HG03139 (cell line): ENCODE results near the gene RAMP3.
"Not testable (repeated sequence)": the region's sequence is repeated elsewhere in the genome, so short reads cannot be mapped to it uniquely, and the experiment has no call there.

Source experiments
- ATAC-seq: cut with Tn5 transposase; IDR thresholded peaks from one replicate; pipeline ENCODE4 v1.9.1; 2021; ENCODE audit not compliant: unreplicated experiment

The RAMP3 gene

DNA sequence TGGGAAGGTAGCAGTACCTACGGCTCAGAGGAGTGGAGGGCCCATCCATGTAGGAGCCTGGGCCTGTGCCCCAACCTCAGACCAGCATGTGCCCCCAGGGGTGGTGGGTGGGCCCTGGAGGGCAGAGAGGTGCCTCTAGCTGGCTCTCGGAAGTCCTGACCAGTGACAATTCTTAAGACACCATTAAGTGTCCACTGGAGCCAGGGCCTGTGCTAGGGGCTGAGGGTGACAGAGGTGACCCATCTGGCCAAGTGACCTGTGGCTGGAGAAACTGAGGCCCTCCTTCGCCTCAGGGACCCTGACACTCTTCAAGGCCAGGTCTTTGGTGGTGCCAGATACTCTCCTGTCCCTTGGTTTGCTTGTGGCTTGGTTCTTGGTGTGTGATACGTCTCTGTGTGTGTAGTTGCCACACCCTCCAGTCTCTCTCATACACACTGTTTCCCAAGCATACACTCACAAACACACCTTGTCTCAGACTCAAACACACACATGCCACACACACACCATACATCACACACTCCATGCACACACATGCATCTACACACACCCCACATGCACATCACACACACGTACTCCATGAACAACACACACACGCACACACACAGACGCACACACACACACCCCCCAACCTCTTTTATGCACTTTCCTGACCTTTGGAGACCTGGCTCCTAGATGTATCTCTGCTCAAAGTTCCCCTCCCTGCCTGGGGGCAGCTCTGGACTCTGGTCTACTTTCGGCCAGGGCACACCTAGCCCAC, 897 bp upstream of the RAMP3 start:
- ATAC-seq: no peak

GRCh38 chr7:45157286-45157652, 322 bp upstream of the RAMP3 start:
- no peak for ATAC-seq

GRCh38 chr7:45158471-45158870, 880 bp downstream of the RAMP3 start:
- no peak for ATAC-seq

DNA sequence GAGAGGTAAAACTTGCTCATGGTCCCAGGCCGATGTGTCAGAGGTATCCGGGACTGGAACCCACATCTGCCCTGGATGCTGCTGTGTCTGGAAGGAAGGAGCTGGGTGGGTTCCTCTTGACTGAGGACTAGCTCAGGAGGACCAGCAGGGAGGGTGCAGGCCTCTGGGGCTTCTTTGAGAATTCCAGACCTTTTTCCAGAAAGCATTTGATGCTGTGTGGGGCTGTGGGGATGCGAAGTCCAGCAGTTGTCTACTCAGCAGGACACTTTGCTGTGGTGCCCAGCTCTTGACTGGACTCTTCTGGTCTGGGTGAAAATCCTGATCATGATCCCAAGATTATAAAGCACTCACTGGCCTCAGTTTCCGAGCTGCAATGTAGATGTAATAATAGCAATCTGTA, 1.7 kb downstream of the RAMP3 start:
- no peak for ATAC-seq

DNA sequence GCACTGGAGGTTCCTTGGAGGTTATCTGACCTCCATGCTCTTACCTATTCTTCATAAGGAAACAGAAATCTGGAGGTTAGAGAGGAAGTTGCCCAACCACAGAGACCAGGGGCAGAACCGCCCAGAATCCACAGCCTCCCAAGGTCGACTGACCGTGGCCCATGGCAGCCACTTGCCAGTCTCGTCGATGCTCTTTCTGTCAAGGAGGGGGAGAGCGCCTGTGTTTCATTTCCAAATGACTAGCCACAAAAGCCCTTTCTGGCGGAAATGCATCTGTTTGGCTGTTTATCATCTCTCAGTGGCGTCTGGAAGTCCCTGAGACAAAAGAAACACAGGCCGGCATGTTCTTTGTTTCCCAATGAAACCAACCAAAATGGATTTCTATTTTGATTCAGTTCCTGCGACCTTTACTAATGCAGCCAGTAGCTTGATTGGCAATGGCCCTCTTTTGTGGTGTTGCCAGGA, 2.9 kb downstream of the RAMP3 start:
- ATAC-seq: peak; percentile 43

DNA sequence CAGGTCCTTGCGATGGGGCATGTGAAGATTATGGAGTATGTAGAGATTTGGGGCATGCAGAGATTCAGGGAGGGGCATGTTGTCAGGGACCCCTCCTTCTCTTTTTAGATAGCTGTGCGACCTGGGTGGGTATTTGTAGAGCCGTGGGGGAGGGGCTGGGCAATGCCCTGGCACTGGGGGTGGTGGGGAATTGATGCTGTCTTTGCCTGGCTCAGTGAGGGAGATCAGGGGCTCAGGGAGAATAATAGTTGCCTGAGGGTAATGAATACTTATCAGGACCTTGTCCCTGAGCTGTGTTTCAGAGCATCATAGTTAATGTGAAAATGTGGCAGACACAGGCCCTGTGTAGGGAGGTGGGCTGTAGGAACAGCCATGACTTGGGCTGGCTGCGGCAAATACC, 3.5 kb downstream of the RAMP3 start:
- ATAC-seq: no peak

DNA sequence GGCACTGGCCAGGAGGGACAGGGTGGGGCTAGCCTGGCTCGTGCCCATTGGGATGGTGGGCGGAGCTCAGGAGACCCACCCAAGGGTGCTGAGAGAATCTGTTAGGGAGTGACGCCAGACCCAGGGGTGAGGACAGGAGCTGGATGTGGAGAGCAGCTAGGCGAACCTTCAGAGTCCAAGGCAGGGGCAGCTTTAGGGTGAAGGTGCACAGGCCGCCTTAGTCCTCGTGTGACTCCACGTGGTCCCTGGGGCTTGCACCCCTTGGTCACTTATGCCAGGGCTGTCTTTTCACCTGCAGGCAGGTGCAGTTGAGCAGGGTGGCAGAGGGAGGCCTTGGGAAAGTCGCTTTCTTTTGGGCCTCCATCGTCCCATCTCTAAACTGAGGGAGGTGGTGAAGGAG, 4.3 kb downstream of the RAMP3 start:
- no peak for ATAC-seq

DNA sequence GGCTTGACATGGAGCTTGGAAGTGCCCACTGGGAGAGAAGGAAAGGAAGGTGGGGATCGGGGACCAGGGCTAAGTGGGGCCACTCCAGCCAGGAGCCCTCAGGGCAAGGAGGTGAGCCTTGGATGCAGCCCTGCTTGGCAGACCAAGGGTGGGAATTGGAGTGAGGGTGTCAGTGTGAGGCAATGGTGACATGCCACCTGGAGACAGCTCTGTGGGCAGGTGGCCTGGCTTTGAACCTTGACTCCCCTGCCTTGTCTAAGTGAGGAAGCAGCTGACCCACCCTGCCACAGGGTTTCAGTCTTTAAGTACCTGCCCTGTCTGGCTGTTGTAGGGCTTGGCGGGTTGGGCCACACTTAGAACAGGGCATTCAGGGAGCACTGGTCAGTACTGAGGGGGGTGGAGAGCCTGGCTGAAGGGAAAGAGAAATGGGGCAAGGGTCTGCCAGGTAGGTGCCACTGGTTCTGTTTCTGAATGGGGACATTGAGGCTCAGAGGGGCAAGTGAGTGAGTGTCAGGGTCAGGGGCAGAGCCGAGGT, 4.8 kb downstream of the RAMP3 start:
- ATAC-seq: no peak

GRCh38 chr7:45162943-45163691, 5.5 kb downstream of the RAMP3 start:
- ATAC-seq: no peak

DNA sequence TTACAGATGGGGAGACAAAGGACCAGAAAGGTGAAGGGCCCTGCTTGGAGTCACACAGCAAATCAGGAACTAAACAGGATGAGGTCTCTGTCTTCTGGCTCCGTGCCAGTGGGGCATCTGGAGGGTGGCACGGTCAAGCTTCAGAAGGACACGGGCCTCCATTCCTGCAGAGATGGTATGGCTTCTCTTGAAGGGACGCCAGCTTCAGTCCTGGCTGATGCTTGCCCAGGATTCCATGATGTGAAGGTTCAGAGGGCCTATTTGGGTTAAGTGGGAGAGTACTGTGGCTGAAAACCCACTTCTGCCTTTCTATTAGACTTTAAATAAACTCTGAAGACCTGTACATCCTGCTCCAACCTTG, 6.1 kb downstream of the RAMP3 start:
- ATAC-seq: no peak

GRCh38 chr7:45164271-45164670, 6.7 kb downstream of the RAMP3 start:
- not testable (repeated sequence) for ATAC-seq

- ATAC-seq: no peak
These were observed 8.3 kb downstream of the RAMP3 start for GRCh38 chr7:45165857-45166256.

DNA sequence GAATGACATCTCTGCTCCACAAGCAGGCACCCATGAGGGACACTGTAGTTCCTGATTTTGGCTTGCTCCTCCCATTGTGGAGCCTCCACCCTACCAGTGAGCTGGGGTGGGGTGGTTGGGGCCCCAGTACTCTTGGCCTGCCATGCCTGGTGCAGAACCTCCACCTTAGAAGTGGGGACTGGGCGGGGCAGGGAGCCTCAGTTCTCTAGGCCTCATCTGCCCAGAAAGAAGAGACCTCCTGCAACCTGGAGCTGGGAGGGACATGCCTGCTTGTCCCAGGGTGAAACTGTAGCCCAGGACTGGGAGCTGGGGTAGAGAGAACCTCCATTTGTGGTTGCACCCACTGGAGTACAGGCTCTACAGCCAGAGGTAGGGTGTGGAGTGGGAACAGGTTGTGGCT, 14.4 kb downstream of the RAMP3 start:
- ATAC-seq: no peak

GRCh38 chr7:45173596-45174327, 16.2 kb downstream of the RAMP3 start:
- no peak for ATAC-seq

DNA sequence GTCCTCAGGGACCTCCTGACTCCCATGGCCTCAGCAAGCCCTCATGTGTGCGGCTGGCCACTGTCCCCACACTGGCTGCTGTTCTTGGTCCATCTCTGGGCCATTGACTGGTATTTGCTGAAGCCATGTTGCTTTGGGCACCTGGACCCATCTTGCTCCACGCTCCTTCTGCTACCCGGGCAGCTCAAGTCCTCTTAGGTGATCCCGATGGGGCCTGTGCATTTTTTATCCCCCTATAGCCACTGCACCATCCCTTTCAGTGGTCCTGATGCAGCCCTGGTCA, 16.7 kb downstream of the RAMP3 start:
- no peak for ATAC-seq

GRCh38 chr7:45174966-45175765, 17.6 kb downstream of the RAMP3 start:
- no peak for ATAC-seq

DNA sequence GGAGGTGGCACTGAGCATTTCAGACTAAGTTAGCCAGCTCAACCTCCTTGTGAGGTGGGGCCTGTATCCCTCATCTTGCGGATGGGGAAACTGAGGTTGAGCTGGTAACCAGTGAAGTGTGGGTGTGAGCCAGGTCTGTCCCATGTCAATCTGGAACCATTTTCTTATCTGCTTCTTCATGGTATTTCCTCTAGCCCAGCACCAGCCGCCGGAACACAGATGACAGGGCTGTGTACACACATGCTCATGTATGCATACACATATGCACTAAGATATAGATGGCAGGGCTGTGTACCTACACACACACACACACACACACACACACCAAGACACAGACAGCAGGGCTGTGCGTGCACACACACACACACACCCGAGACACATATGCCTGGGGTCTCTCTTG, 18.5 kb downstream of the RAMP3 start:
- no peak for ATAC-seq

GRCh38 chr7:45176886-45177731, 19.5 kb downstream of the RAMP3 start:
- no peak for ATAC-seq

GRCh38 chr7:45177801-45178200, 20.2 kb downstream of the RAMP3 start:
- no peak for ATAC-seq
